GM08714 (cell line): ENCODE data around the gene NRXN3.
"Not testable (repeated sequence)": the region's sequence is repeated elsewhere in the genome, so short reads cannot be mapped to it uniquely, and the experiment has no call there.

Source experiments
- H3K4me3 ChIP-seq: fragments of 200-500 bp; sonication (Bioruptor generic); 2 replicates; pipeline ENCODE4 v1.5.1; 2014; ENCODE audit warnings: mild to moderate bottlenecking, low read length, inconsistent platforms
- ZNF274 ChIP-seq: IDR thresholded peaks from 2 replicates; pipeline ENCODE4 v1.6.1; 2012; ENCODE audit warnings: mild to moderate bottlenecking, low read depth, low read length

The NRXN3 gene

GRCh38 chr14:78997811-78998210 lies 827.6 kb downstream of the NRXN3 start:
- TF ChIP-seq ZNF274 = no peak
- no peak overlapping the region for H3K4me3 ChIP-seq

GRCh38 chr14:79009286-79009685 lies 839.1 kb downstream of the NRXN3 start:
- H3K4me3 ChIP-seq = no peak overlapping the region
- TF ChIP-seq ZNF274 = no peak

GRCh38 chr14:79011091-79011919 lies 841.1 kb downstream of the NRXN3 start:
- no peak for TF ChIP-seq ZNF274
- H3K4me3 ChIP-seq = no peak overlapping the region

DNA sequence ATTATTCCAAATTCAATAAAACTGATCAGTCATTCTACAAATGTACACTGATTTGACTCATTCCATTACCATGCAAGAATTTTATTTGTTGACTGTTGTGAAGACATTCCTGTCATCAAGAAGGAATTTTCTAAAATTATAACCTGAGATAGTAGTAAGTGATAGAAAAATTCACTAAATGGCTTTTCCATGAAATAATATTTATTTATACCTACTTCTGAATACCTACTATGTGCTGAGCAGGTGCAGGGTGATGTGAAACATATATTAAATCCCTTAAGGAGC lies 841.7 kb downstream of the NRXN3 start:
- H3K4me3 ChIP-seq = no peak overlapping the region
- no peak for TF ChIP-seq ZNF274

DNA sequence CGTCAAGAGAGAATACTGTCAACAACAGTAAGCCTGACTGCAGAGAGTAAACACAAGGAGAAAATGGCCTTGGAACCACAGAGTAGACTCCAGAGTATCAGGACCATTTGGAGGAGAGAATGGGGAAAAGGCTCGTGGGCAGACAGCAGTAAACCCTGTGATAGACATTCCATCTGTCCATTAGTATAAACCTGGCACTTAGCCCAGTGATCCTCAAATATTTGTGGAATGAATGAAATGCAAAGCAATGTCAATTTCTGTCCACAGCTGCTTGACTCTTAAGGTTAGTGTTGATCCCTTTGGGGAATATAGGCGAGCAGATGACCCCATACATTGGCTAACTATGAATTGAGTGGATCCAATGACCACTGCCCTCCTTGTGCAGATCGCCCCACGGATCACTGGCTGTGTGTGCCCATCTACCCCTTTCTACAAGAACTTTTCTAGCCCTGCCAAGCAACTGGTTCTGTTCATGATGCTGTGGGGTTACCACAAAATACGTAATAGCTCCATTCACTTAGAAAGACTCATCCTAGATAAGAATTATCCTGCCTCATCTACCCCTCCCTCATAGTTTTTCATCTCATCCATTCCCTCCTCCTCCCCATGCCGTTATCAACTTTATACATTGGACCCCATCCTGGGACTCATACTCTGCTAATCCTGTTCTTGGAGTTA lies 846.8 kb downstream of the NRXN3 start:
- no peak overlapping the region for H3K4me3 ChIP-seq
- no peak for TF ChIP-seq ZNF274

- TF ChIP-seq ZNF274 = no peak
- H3K4me3 ChIP-seq = no peak overlapping the region
Observed at GRCh38 chr14:79017561-79017960, 847.4 kb downstream of the NRXN3 start.

- H3K4me3 ChIP-seq = no peak overlapping the region
- no peak for TF ChIP-seq ZNF274
Observed at GRCh38 chr14:79018836-79019235, 848.7 kb downstream of the NRXN3 start.

- H3K4me3 ChIP-seq = not testable (repeated sequence)
Observed at GRCh38 chr14:79019898-79020297, 849.7 kb downstream of the NRXN3 start.

GRCh38 chr14:79021766-79022165 lies 851.6 kb downstream of the NRXN3 start:
- TF ChIP-seq ZNF274 = no peak
- no peak overlapping the region for H3K4me3 ChIP-seq

DNA sequence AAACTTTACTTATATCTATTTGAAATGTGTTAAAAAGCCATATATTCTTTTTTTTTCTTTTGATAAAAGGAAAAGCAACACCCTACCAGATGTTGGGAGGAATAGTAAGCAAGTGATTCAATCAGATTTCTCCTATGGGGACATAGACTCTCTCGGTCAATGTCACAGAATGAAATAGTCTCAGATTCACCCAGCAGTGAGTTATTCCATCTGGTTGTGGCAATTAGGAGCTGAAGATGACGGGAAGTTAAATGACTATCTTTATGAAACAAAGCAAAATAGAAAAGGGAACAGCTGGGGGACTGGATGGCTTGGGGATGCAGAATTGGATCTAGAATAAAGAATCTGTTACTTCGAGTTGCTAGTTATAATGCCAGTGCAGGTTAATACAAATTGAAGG lies 857.0 kb downstream of the NRXN3 start:
- H3K4me3 ChIP-seq = no peak overlapping the region
- no peak for TF ChIP-seq ZNF274

GRCh38 chr14:79028281-79028680 lies 858.1 kb downstream of the NRXN3 start:
- TF ChIP-seq ZNF274 = no peak

GRCh38 chr14:79036441-79036840 lies 866.3 kb downstream of the NRXN3 start:
- TF ChIP-seq ZNF274 = no peak
- H3K4me3 ChIP-seq = no peak overlapping the region

More at GRCh38 chr14:79028281-79028680, 858.1 kb downstream of the NRXN3 start:
- H3K4me3 ChIP-seq = no peak overlapping the region

DNA sequence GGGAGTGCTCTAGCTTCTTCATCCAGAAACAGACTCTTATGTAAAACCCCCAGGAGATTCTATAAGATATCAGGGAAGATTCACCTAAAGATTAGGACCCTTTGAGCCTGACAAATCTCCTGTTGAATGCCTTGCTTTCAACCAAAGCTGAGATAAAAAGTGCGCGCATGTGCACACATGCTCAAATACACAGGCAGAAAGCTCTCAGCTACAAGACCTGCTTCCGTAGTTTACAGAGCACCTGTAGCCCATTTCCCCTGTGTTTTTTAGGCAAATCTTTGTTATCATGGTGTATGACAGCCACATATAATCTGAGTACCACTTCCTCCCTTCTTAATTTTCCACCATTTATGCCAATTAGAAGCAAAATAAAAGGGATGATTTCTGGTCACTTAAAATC lies 866.9 kb downstream of the NRXN3 start:
- no peak for TF ChIP-seq ZNF274

GRCh38 chr14:79037593-79037992 lies 867.4 kb downstream of the NRXN3 start:
- TF ChIP-seq ZNF274 = no peak
- H3K4me3 ChIP-seq = no peak overlapping the region

More for the DNA sequence above, 866.9 kb downstream of the NRXN3 start:
- H3K4me3 ChIP-seq = no peak overlapping the region

GRCh38 chr14:79040790-79041189 lies 870.6 kb downstream of the NRXN3 start:
- TF ChIP-seq ZNF274 = no peak
- no peak overlapping the region for H3K4me3 ChIP-seq
